ENCODE measurements around the gene RAMP1.

Gene RAMP1

GRCh38 chr2:237920673-237921072 is 61.2 kb downstream of the RAMP1 start:
- TF ChIP-seq, protein P1, sequence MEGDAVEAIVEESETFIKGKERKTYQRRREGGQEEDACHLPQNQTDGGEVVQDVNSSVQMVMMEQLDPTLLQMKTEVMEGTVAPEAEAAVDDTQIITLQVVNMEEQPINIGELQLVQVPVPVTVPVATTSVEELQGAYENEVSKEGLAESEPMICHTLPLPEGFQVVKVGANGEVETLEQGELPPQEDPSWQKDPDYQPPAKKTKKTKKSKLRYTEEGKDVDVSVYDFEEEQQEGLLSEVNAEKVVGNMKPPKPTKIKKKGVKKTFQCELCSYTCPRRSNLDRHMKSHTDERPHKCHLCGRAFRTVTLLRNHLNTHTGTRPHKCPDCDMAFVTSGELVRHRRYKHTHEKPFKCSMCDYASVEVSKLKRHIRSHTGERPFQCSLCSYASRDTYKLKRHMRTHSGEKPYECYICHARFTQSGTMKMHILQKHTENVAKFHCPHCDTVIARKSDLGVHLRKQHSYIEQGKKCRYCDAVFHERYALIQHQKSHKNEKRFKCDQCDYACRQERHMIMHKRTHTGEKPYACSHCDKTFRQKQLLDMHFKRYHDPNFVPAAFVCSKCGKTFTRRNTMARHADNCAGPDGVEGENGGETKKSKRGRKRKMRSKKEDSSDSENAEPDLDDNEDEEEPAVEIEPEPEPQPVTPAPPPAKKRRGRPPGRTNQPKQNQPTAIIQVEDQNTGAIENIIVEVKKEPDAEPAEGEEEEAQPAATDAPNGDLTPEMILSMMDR (IDR thresholded peaks at IDR 0.05; ENCODE audit: borderline replicate concordance, insufficient read depth, low read depth, low read length), result no peak
- no peak overlapping the region for H3K4me3 ChIP-seq (ENCODE audit: low read depth, low read length)

- TF ChIP-seq, protein P1 (IDR thresholded peaks at IDR 0.05; ENCODE audit: borderline replicate concordance, insufficient read depth, low read depth, low read length), result no peak
- H3K4me3 ChIP-seq (ENCODE audit: low read depth, low read length), result no peak overlapping the region
Observed at GRCh38 chr2:237921967-237922492, 62.6 kb downstream of the RAMP1 start.

- TF ChIP-seq, protein P1 (IDR thresholded peaks at IDR 0.05; ENCODE audit: borderline replicate concordance, insufficient read depth, low read depth, low read length), result no peak
- H3K4me3 ChIP-seq (ENCODE audit: low read depth, low read length), result no peak overlapping the region
Observed at GRCh38 chr2:237922641-237923361, 63.4 kb downstream of the RAMP1 start.

GRCh38 chr2:237923481-237924163 is 64.2 kb downstream of the RAMP1 start:
- peak overlapping the region; percentile 36 for H3K4me3 ChIP-seq (ENCODE audit: low read depth, low read length)
- TF ChIP-seq, protein P1 (IDR thresholded peaks at IDR 0.05; ENCODE audit: borderline replicate concordance, insufficient read depth, low read depth, low read length), result peak; percentile 99

GRCh38 chr2:237924164-237924534 is 64.7 kb downstream of the RAMP1 start:
- TF ChIP-seq, protein P1 (IDR thresholded peaks at IDR 0.05; ENCODE audit: borderline replicate concordance, insufficient read depth, low read depth, low read length), result no peak
- no peak overlapping the region for H3K4me3 ChIP-seq (ENCODE audit: low read depth, low read length)

- no peak overlapping the region for H3K4me3 ChIP-seq (ENCODE audit: low read depth, low read length)
- TF ChIP-seq, protein P1 (IDR thresholded peaks at IDR 0.05; ENCODE audit: borderline replicate concordance, insufficient read depth, low read depth, low read length), result no peak
Observed at GRCh38 chr2:237927135-237927534, 67.7 kb downstream of the RAMP1 start.
